Measurements from ENCODE around the gene VPS37C. TPM values are rescaled to one million over a fixed set of nuclear protein-coding genes. Genes with fewer than 3 reads are reported as not detected.

The VPS37C gene
- total and polyA plus RNA-seq, 9 donors: 7.8 to 25.8 (median 19.7) TPM

DNA sequence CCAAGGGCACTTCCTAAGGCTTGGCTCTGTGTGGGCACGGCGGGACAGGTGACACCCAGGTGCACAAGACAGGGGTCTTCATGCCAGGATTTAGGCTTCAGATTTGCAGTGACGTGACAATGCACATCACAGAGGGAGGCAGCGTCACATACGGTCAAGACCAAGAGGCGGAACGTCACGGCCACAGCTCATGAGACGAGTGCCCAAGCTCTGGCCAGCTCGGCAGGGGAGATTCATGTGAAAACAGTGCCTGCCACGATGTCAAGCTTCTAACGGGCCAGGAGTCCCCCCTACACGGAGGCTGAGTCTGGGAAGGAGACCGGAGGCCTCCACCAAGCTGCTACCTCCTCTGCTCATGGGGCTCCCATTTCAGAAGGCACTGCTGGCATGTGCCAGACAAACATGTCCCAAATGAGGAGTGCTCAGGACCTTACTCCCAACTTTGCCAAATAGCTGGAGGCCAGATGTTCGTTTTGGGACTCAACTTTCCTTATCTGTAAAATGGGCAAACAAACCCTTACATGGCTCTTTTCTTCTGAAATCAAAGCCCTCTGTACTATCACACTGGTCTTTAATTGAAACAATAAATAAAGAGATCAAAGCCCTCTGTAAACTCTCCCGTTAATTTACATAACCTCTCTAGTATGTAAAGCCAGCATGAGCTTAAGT, 16.6 kb downstream of the VPS37C start:
- intact Hi-C loops (cut with DNase I): no loop called here
- Histone ChIP-seq H3K4me1 (ENCODE audit: insufficient read depth) (peaks cover 8% of the 10 kb centered on the region), H3K9me3 (no peaks in the 10 kb centered on the region), H3K36me3 (no peaks in the 10 kb centered on the region), H3K27me3 (no peaks in the 10 kb centered on the region), H3K4me3 (no peak overlapping the region), H3K27ac (no peak overlapping the region)
- WGBS, 3 donors: 85 to 90% (median 88%) methylated on average over 16 of the region's 16 CpGs
- DNase-seq: peak in 2 of 5 donors; percentile 14 to 23
- TF ChIP-seq EP300 (IDR thresholded peaks at IDR 0.05): no peak
- TF ChIP-seq, protein P1, sequence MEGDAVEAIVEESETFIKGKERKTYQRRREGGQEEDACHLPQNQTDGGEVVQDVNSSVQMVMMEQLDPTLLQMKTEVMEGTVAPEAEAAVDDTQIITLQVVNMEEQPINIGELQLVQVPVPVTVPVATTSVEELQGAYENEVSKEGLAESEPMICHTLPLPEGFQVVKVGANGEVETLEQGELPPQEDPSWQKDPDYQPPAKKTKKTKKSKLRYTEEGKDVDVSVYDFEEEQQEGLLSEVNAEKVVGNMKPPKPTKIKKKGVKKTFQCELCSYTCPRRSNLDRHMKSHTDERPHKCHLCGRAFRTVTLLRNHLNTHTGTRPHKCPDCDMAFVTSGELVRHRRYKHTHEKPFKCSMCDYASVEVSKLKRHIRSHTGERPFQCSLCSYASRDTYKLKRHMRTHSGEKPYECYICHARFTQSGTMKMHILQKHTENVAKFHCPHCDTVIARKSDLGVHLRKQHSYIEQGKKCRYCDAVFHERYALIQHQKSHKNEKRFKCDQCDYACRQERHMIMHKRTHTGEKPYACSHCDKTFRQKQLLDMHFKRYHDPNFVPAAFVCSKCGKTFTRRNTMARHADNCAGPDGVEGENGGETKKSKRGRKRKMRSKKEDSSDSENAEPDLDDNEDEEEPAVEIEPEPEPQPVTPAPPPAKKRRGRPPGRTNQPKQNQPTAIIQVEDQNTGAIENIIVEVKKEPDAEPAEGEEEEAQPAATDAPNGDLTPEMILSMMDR (IDR thresholded peaks at IDR 0.05): no peak
- TF ChIP-seq POLR2A (IDR thresholded peaks at IDR 0.05): no peak

DNA sequence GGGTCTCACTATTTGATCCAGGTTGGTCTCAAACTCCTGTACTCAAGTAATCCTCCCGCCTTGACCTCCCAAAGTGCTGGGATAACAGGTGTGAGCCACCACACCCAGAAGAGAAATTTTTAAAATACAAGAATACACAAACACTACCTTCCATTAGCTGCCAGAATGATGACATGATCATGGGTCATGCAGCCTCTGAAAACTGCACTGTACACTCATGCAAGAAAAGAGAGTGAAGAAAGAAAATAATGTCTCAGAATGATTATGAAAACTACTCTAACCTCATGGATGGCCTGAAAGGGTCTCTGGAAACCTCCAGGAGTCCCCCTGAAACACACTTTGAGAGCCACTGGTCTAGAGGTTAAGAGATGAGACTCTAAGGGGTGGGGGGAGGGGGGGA, 18.8 kb downstream of the VPS37C start:
- intact Hi-C loops (cut with DNase I): no loop called here
- H3K4me1 ChIP-seq (ENCODE audit: insufficient read depth): peaks cover 9% of the 10 kb centered on the region
- no peaks in the 10 kb centered on the region for H3K9me3 ChIP-seq
- H3K36me3 ChIP-seq: no peaks in the 10 kb centered on the region
- 96 to 100% (median 100%) methylated on average over 1 of the region's 1 CpG for WGBS, 3 donors
- H3K27ac ChIP-seq: no peak overlapping the region
- H3K4me3 ChIP-seq: no peak overlapping the region
- H3K27me3 ChIP-seq: no peaks in the 10 kb centered on the region
- DNase-seq: no peak
- TF ChIP-seq, protein P1 (IDR thresholded peaks at IDR 0.05): no peak
- TF ChIP-seq POLR2A (IDR thresholded peaks at IDR 0.05): no peak
- TF ChIP-seq EP300 (IDR thresholded peaks at IDR 0.05): no peak

DNA sequence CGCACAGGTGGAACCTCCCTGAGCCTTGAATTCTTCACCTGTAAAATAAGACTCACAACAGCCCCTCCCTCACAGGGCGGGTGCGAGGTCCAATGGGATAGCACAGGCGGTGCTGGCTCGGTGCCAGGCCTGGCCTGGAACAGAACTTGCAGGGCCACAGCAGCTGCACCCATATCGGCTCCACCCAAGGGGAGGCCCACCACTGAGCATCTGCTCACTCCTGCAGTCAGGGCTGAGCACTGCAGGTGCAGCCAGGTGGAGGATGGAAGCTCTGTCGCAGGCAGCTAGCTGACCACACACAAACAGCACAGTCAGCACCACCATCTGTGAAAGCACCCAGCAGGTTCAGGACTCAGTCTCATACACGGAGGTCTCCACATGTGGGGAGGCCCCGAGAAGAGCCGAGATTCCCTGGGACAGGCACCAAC, 19.6 kb downstream of the VPS37C start:
- Histone ChIP-seq H3K27me3 (no peaks in the 10 kb centered on the region), H3K36me3 (no peaks in the 10 kb centered on the region), H3K9me3 (no peaks in the 10 kb centered on the region), H3K4me3 (no peak overlapping the region), H3K4me1 (ENCODE audit: insufficient read depth) (peaks cover 9% of the 10 kb centered on the region), H3K27ac (no peak overlapping the region)
- intact Hi-C loops (cut with DNase I): no loop called here
- 45 to 51% (median 45%) methylated on average over 10 of the region's 10 CpGs for WGBS, 3 donors
- TF ChIP-seq, protein P1 (IDR thresholded peaks at IDR 0.05): no peak
- TF ChIP-seq EP300 (IDR thresholded peaks at IDR 0.05): no peak
- TF ChIP-seq POLR2A (IDR thresholded peaks at IDR 0.05): no peak
- peak in 1 of 5 donors; percentile 62 for DNase-seq

DNA sequence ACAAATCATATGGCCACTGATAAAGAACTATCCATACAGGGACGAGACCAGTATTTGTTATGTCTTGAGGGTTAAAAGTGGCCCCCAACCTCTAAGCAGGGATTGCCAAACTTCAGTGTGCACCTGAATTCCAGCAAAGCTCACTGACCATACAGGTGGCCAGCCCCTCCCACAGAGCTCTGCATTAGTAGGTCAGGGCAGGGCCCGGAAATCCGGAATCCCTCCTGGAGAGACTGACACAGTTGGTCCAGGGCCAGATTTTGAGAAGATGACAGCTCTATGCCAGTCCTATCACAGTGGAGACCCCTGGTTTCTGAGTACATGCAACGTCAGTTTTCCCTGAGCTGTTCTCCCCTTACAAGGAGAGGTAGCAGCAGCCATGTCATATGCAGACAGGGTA, 20.8 kb downstream of the VPS37C start:
- Histone ChIP-seq H3K27ac (no peak overlapping the region), H3K27me3 (no peaks in the 10 kb centered on the region), H3K4me3 (no peak overlapping the region), H3K9me3 (no peaks in the 10 kb centered on the region), H3K36me3 (no peaks in the 10 kb centered on the region), H3K4me1 (ENCODE audit: insufficient read depth) (peaks cover 9% of the 10 kb centered on the region)
- TF ChIP-seq EP300 (IDR thresholded peaks at IDR 0.05): no peak
- no peak for TF ChIP-seq POLR2A (IDR thresholded peaks at IDR 0.05)
- TF ChIP-seq, protein P1 (IDR thresholded peaks at IDR 0.05): no peak
- peak in 1 of 5 donors; percentile 29 for DNase-seq
- WGBS, 3 donors: 84 to 93% (median 88%) methylated on average over 4 of the region's 4 CpGs
- intact Hi-C loops (cut with DNase I): no loop called here

Data from ovary (tissue), 9 donors.